ENCODE data around the gene CDH15. TPM values are rescaled to one million over a fixed set of nuclear protein-coding genes. Genes with fewer than 3 reads are reported as not detected.

CDH15 gene
- total RNA-seq, 2 experiments from 2014 or later: not detected

DNA sequence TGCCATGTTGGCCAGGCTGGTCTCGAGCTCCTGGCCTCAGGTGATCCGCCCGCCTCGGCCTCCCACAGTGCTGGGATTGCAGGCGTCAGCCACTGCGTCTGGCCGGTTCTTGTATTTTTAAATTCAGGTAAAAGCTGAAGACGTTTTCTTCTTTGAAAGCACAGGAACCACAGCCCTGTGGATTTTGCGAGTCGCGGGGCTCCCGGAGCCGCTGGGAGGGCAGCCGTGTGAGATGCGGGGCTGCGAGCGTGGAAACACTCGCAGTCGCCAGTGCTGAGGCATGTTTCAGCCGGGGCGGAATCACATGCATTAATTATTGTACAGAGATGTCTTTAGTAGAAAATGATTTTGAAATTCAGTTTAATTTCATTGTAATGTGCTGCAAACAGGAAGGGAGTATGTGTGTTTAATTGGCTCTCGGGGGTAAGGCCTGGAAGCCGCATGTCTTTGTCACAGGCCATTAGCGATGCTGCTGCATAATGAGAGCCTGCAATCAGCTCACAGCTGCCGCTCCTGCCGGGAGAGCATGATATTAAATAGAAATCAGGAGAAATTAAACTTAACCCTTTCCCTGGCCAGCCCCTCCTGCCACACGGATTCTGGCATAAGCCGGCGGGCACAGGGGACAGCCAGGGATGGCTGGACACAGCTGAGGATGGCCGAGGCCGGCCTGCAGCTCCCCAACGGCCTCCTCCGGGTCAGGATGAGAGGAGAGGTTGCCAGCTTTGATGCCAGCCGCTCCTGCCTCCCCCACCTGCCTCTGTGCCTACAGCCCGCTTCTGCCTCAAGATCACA lies 35.4 kb upstream of the CDH15 start:
- Histone ChIP-seq H3K27ac (ENCODE audit: low read depth in 1 of 2, low read length in 2 of 2) (no peak overlapping the region), H3K27me3 (ENCODE audit: control insufficient read depth in 1 of 2, insufficient read depth in 2 of 2, low read length in 2 of 2) (no peaks in the 10 kb centered on the region), H3K9me3 (ENCODE audit: control insufficient read depth in 1 of 2, insufficient read depth in 1 of 2, low read length in 2 of 2) (no peaks in the 10 kb centered on the region), H3K36me3 (ENCODE audit: insufficient read depth, low read length) (peaks cover 79% of the 10 kb centered on the region), H3K4me3 (ENCODE audit: low read length) (no peak overlapping the region), H3K4me1 (ENCODE audit: insufficient read depth, low read length) (peaks cover 7% of the 10 kb centered on the region)
- Mint-ChIP-seq H3K27ac (no peak overlapping the region), H3K4me1 (ENCODE audit: low read depth) (no peaks in the 10 kb centered on the region), H3K9me3 (no peaks in the 10 kb centered on the region), H3K36me3 (ENCODE audit: low read depth) (peaks cover 50% of the 10 kb centered on the region), H3K4me3 (no peak overlapping the region), H3K27me3 (no peaks in the 10 kb centered on the region)
- CTCF ChIA-PET: no interaction called here
- TF ChIP-seq, protein P1, sequence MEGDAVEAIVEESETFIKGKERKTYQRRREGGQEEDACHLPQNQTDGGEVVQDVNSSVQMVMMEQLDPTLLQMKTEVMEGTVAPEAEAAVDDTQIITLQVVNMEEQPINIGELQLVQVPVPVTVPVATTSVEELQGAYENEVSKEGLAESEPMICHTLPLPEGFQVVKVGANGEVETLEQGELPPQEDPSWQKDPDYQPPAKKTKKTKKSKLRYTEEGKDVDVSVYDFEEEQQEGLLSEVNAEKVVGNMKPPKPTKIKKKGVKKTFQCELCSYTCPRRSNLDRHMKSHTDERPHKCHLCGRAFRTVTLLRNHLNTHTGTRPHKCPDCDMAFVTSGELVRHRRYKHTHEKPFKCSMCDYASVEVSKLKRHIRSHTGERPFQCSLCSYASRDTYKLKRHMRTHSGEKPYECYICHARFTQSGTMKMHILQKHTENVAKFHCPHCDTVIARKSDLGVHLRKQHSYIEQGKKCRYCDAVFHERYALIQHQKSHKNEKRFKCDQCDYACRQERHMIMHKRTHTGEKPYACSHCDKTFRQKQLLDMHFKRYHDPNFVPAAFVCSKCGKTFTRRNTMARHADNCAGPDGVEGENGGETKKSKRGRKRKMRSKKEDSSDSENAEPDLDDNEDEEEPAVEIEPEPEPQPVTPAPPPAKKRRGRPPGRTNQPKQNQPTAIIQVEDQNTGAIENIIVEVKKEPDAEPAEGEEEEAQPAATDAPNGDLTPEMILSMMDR (IDR thresholded peaks at IDR 0.05): no peak
- no peak for DNase-seq
- intact Hi-C loops (cut with DNase I, micrococcal nuclease): no loop called here
- POLR2A ChIA-PET: no interaction called here
- no peak for ATAC-seq (ENCODE audit: poor library complexity)

DNA sequence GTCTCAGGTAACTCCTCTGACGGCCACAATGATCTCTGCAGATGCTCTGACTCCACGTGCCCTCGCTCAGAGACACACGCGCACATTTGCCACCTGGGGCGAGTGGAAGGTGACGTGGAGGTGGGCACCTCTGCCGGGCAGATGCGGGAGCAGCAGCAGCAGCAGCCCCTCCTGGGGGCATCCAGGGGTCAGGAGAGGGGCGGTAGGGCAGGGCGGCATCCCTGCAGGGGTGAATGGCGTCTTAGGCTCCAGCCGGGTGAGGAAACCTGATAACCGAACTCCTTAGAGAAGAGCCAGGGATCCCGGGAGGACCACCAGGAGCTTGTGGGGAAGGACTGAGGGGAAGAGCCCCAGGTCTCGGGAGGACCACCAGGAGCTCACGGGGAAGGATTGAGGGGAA lies 34.6 kb upstream of the CDH15 start:
- H3K4me1 ChIP-seq (ENCODE audit: insufficient read depth, low read length): peaks cover 7% of the 10 kb centered on the region
- H3K27me3 Mint-ChIP-seq: no peaks in the 10 kb centered on the region
- peaks cover 47% of the 10 kb centered on the region for H3K36me3 Mint-ChIP-seq (ENCODE audit: low read depth)
- intact Hi-C loops (cut with DNase I, micrococcal nuclease): no loop called here
- H3K4me3 Mint-ChIP-seq: no peak overlapping the region
- ChIA-PET CTCF (no interaction called here), POLR2A (no interaction called here)
- no peak overlapping the region for H3K27ac ChIP-seq (ENCODE audit: low read depth in 1 of 2, low read length in 2 of 2)
- no peaks in the 10 kb centered on the region for H3K9me3 Mint-ChIP-seq
- H3K27ac Mint-ChIP-seq: no peak overlapping the region
- ATAC-seq (ENCODE audit: poor library complexity): no peak
- peaks cover 79% of the 10 kb centered on the region for H3K36me3 ChIP-seq (ENCODE audit: insufficient read depth, low read length)
- H3K27me3 ChIP-seq (ENCODE audit: control insufficient read depth in 1 of 2, insufficient read depth in 2 of 2, low read length in 2 of 2): no peaks in the 10 kb centered on the region
- no peaks in the 10 kb centered on the region for H3K9me3 ChIP-seq (ENCODE audit: control insufficient read depth in 1 of 2, insufficient read depth in 1 of 2, low read length in 2 of 2)
- no peak overlapping the region for H3K4me3 ChIP-seq (ENCODE audit: low read length)
- no peaks in the 10 kb centered on the region for H3K4me1 Mint-ChIP-seq (ENCODE audit: low read depth)
- TF ChIP-seq, protein P1 (IDR thresholded peaks at IDR 0.05): no peak
- DNase-seq: peak in 1 of 14 experiments; percentile 8

DNA sequence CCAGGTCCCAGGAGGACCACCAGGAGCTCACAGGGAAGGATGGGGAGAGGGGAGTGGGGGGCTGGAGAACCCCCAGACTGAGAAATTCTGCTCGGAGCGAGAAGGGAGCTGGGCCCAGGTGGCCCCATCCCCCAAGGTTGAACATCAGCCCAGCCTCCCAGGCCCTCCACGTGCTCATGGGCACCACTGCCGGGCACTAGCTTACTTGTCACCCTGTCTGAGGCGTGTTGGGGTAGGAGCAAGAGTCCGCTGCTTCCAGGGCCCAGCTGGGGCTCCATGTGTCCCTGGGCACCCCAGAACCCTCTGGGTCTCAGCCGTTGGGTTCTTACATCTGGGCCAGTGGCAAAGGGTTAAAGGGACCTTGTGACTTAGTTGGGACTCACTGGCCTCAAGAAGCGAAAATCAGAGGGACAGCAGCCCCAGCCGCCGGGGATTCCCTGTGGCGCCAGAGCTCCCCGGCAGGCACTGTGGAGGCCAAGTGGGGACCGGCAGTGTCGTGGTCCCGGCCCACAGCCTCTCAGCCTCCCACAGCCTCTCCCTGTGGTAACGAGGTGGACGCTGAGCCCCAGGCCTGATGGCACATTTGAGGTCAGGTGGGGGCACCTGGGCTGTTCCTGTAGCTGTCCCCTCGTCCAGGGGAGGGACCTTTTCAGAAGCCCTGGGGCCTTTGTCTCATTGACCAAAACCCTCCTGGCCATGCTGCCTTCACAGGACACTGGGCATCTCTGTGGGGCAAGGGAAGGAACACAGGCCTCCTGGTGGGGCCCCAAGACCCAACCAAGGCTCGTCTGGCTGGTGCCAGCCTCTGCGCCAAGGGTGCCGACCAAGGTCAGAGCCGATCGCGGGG lies 33.7 kb upstream of the CDH15 start:
- no peaks in the 10 kb centered on the region for H3K9me3 Mint-ChIP-seq
- ATAC-seq (ENCODE audit: poor library complexity) (no peak), DNase-seq (peak in 1 of 14 experiments; percentile 11)
- ChIA-PET POLR2A (no interaction called here), CTCF (no interaction called here)
- H3K27me3 ChIP-seq (ENCODE audit: control insufficient read depth in 1 of 2, insufficient read depth in 2 of 2, low read length in 2 of 2): no peaks in the 10 kb centered on the region
- TF ChIP-seq, protein P1 (IDR thresholded peaks at IDR 0.05): no peak
- H3K9me3 ChIP-seq (ENCODE audit: control insufficient read depth in 1 of 2, insufficient read depth in 1 of 2, low read length in 2 of 2): no peaks in the 10 kb centered on the region
- intact Hi-C loops (cut with DNase I, micrococcal nuclease): no loop called here
- no peaks in the 10 kb centered on the region for H3K4me1 Mint-ChIP-seq (ENCODE audit: low read depth)
- peaks cover 75% of the 10 kb centered on the region for H3K36me3 ChIP-seq (ENCODE audit: insufficient read depth, low read length)
- peaks cover 51% of the 10 kb centered on the region for H3K36me3 Mint-ChIP-seq (ENCODE audit: low read depth)
- peaks cover 5% of the 10 kb centered on the region for H3K4me1 ChIP-seq (ENCODE audit: insufficient read depth, low read length)
- no peak overlapping the region for H3K27ac ChIP-seq (ENCODE audit: low read depth in 1 of 2, low read length in 2 of 2)
- no peaks in the 10 kb centered on the region for H3K27me3 Mint-ChIP-seq
- H3K4me3 Mint-ChIP-seq: no peak overlapping the region
- no peak overlapping the region for H3K27ac Mint-ChIP-seq
- no peak overlapping the region for H3K4me3 ChIP-seq (ENCODE audit: low read length)
